Adrenal gland (tissue), 12 donors: ENCODE measurements around the gene ENPP7. TPM values are rescaled to one million over a fixed set of nuclear protein-coding genes. Genes with fewer than 3 reads are reported as not detected.

Source experiments
- DNase-seq, 7 donors: peaks; one replicate each; pipeline ENCODE4 v3.0.0-alpha.2; 2019 to 2020
- H3K27ac ChIP-seq, 5 donors: fragments of 200-600 bp; sonication (generic) in 4 of 5; 1 replicate in 3 of 5; 2 replicates in 2 of 5; pipeline versions ENCODE4 v1.5.1 to v1.8.0; 2016 to 2020; ENCODE audit warnings: mild to moderate bottlenecking in 1 of 5
- H3K27me3 ChIP-seq: fragments of 200-600 bp; 2 replicates; pipeline ENCODE4 v1.8.0; 2021
- H3K36me3 ChIP-seq, 2 donors: fragments of 200-600 bp; replicated peaks in 1 of 2; 1 replicate in 1 of 2; 2 replicates in 1 of 2; pipeline versions ENCODE4 v1.5.1 to v1.8.0; 2018 to 2022
- H3K4me1 ChIP-seq, 2 donors: fragments of 200-600 bp; replicated peaks in 1 of 2; 1 replicate in 1 of 2; 2 replicates in 1 of 2; pipeline versions ENCODE4 v1.5.1 to v1.8.0; 2018 to 2021
- H3K4me3 ChIP-seq, 4 donors: fragments of 200-600 bp; sonication (generic) in 3 of 4; one replicate each; pipeline ENCODE4 v1.5.1; 2016 to 2018
- H3K9me3 ChIP-seq, 3 donors: fragments of 200-600 bp; sonication (generic) in 1 of 3; replicated peaks in 1 of 3; 1 replicate in 2 of 3; 2 replicates in 1 of 3; pipeline versions ENCODE4 v1.5.1 to v1.8.0; 2016 to 2021
- CTCF ChIP-seq, 6 experiments: fragments of 450-650 bp in 4 of 6; fragments of 200-600 bp in 2 of 6; sonication (generic) in 1 of 6; IDR thresholded peaks; 1 replicate in 5 of 6; 2 replicates in 1 of 6; pipeline versions ENCODE4 v1.5.1 to v1.8.0; 2016 to 2021; ENCODE audit warnings: antibody characterized with exemption in 6 of 6, mild to moderate bottlenecking in 2 of 6, moderate library complexity in 1 of 6
- POLR2A ChIP-seq, 2 donors: fragments of 450-650 bp; IDR thresholded peaks; one replicate each; pipeline ENCODE4 v1.6.1; 2017; ENCODE audit warnings: antibody characterized with exemption in 2 of 2, mild to moderate bottlenecking in 2 of 2, moderate library complexity in 1 of 2
- WGBS, 4 donors: extraction: QIAGEN DNeasy Blood & Tissue Kit in 2 of 4; methylation state at CpG; one replicate each; pipeline versions ENCODE4 v1.1.5 to v1.1.7; 2013 to 2017; 5-methylcytosine and 5-hydroxymethylcytosine counted together
- intact Hi-C, 2 donors: fragments of 100-400 bp; cut with DNase I; formaldehyde crosslinking; loops; one replicate each; pipeline versions ENCODE4 v1.14.1 to v1.15.0; 2022 to 2023
- polyA plus RNA-seq, 3 donors: library from polyadenylated mRNA; stranded (reverse); fragments of 200-250 nt in 2 of 3; fragments of 350-450 nt in 1 of 3; fragmentation: Illumina TruSeq in 1 of 3; extraction: RNeasy Lipid Tissue Mini Kit (QIAGEN cat#74804) in 1 of 3; gene quantifications; one replicate each; pipeline ENCODE4 v1.2.3, GENCODE V29; 2013 to 2014
- total RNA-seq, 9 donors: library from RNA; depleted of rRNA in 4 of 9; stranded (reverse); fragments of >200 nt in 4 of 9; fragments of 120-200 nt in 1 of 9; fragmentation: NEBNext Ultra II Directional in 1 of 9; extraction: Animal tissue kit (Norgen Biotek cat#: 25700) in 1 of 9; gene quantifications; one replicate each; pipeline versions ENCODE4 v1.1.0 to v1.2.4, GENCODE V29; 2013 to 2023
- donor health status: healthy with polysubstance abuse.
- donor health status: Bipolar disorder and iron deficiency.
- donor health status: DM: yes; HTN: yes; CAD: no.
- donor health status: DM: no; HTN: no; CAD: no.
- donor health status: DM: no; HTN: no; CAD: no.
- donor health status: DM: yes; HTN: yes; CAD: no.

ENPP7 gene
- total and polyA plus RNA-seq, 12 donors: 0.39 TPM; not detected in 11

GRCh38 chr17:79683365-79683764 is 47.4 kb upstream of the ENPP7 start:
- no peak overlapping the region for H3K27ac ChIP-seq
- no peaks in the 10 kb centered on the region for H3K36me3 ChIP-seq
- 77 to 88% (median 83%) methylated on average over 10 to 12 of the region's 12 CpGs for WGBS, 4 donors
- no peaks in the 10 kb centered on the region for H3K9me3 ChIP-seq
- intact Hi-C loops: no loop called here
- H3K27me3 ChIP-seq: peaks cover 7% of the 10 kb centered on the region
- H3K4me1 ChIP-seq: no peaks in the 10 kb centered on the region
- TF ChIP-seq POLR2A (IDR thresholded peaks at IDR 0.05) (no peak), CTCF (IDR thresholded peaks at IDR 0.05) (no peak)
- no peak overlapping the region for H3K4me3 ChIP-seq
- DNase-seq: no peak

GRCh38 chr17:79684132-79684985 is 46.4 kb upstream of the ENPP7 start:
- Histone ChIP-seq H3K27ac (no peak overlapping the region), H3K9me3 (no peaks in the 10 kb centered on the region), H3K4me3 (no peak overlapping the region), H3K27me3 (peaks cover 7% of the 10 kb centered on the region), H3K4me1 (no peaks in the 10 kb centered on the region), H3K36me3 (no peaks in the 10 kb centered on the region)
- TF ChIP-seq CTCF (IDR thresholded peaks at IDR 0.05): no peak
- TF ChIP-seq POLR2A (IDR thresholded peaks at IDR 0.05): no peak
- no peak for DNase-seq
- intact Hi-C loops: no loop called here
- 65 to 71% (median 69%) methylated on average over 24 to 29 of the region's 29 CpGs for WGBS, 4 donors

- TF ChIP-seq POLR2A (IDR thresholded peaks at IDR 0.05) (no peak), CTCF (IDR thresholded peaks at IDR 0.05) (no peak)
- DNase-seq: no peak
- Histone ChIP-seq H3K4me3 (no peak overlapping the region), H3K9me3 (no peaks in the 10 kb centered on the region), H3K36me3 (no peaks in the 10 kb centered on the region), H3K27me3 (peaks cover 7% of the 10 kb centered on the region), H3K27ac (no peak overlapping the region), H3K4me1 (no peaks in the 10 kb centered on the region)
- intact Hi-C loops: no loop called here
- 49 to 61% (median 60%) methylated on average over 9 of the region's 9 CpGs; no CpG with 5 or more reads in 1 of the 4 donors for WGBS, 4 donors
These were observed 45.6 kb upstream of the ENPP7 start for GRCh38 chr17:79685121-79685520.

GRCh38 chr17:79686476-79686875 is 44.3 kb upstream of the ENPP7 start:
- Histone ChIP-seq H3K4me3 (no peak overlapping the region), H3K27ac (no peak overlapping the region), H3K27me3 (peaks cover 7% of the 10 kb centered on the region), H3K9me3 (no peaks in the 10 kb centered on the region), H3K36me3 (no peaks in the 10 kb centered on the region), H3K4me1 (no peaks in the 10 kb centered on the region)
- intact Hi-C loops: no loop called here
- TF ChIP-seq POLR2A (IDR thresholded peaks at IDR 0.05) (no peak), CTCF (IDR thresholded peaks at IDR 0.05) (no peak)
- WGBS, 4 donors: 72 to 87% (median 80%) methylated on average over 16 to 17 of the region's 17 CpGs
- DNase-seq: no peak
